AG04449 (cell line): ENCODE results near the gene MSH3.
A peak's percentile ranks its signal among the peaks of the same experiment; 100 is the strongest.
"Not testable (repeated sequence)": the region's sequence is repeated elsewhere in the genome, so short reads cannot be mapped to it uniquely, and the experiment has no call there.

Experiments
- CTCF ChIA-PET: fragments of 350-600 bp; formaldehyde crosslinking; extraction: SDS; loops from one replicate; lab custom pipeline; 2021; ENCODE audit warnings: antibody characterized with exemption; lab: Yijun Ruan, JAX
- POLR2A ChIA-PET: fragments of 400-600, 350-600 bp; formaldehyde crosslinking; extraction: SDS; loops from one replicate; lab custom pipeline; 2020; ENCODE audit warnings: antibody characterized with exemption, inconsistent platforms; lab: Yijun Ruan, JAX
- DNase-seq: peaks from one replicate; pipeline ENCODE4 v3.0.0-alpha.2; 2010; ENCODE audit warnings: low read depth, low spot score
- H3K4me3 ChIP-seq: 2 replicates; pipeline ENCODE4 v1.5.1; 2011; ENCODE audit warnings: low read depth, mild to moderate bottlenecking, control low read depth, low read length
- CTCF ChIP-seq: IDR thresholded peaks from one replicate; pipeline ENCODE4 v1.5.1; 2011; ENCODE audit warnings: mild to moderate bottlenecking, moderate library complexity, low read length, control low read depth, inconsistent platforms; ENCODE audit not compliant: insufficient read depth; ENCODE audit errors: missing control alignments

MSH3 gene

GRCh38 chr5:80646926-80647325 is 7.5 kb upstream of the MSH3 start:
- CTCF ChIA-PET, result no interaction called here
- POLR2A ChIA-PET, result no interaction called here
- H3K4me3 ChIP-seq, result no peak overlapping the region
- TF ChIP-seq CTCF, result no peak
- DNase-seq, result no peak

GRCh38 chr5:80653502-80653901 is 950 bp upstream of the MSH3 start:
- DNase-seq, result no peak
- CTCF ChIA-PET, result interaction anchor here (3.8 kb wide), 1 partner anchor 18 kb away, joined by 22 read pairs; no protein-coding TSS in a partner anchor
- peak overlapping the region; percentile 88 for H3K4me3 ChIP-seq
- POLR2A ChIA-PET, result no interaction called here
- no peak for TF ChIP-seq CTCF

GRCh38 chr5:80654054-80654390 is 430 bp upstream of the MSH3 start:
- ChIA-PET POLR2A (no interaction called here), CTCF (interaction anchor here (2.9 to 3.8 kb wide), 2 partner anchors 18 to 173 kb away, joined by 13 to 22 read pairs; no protein-coding TSS in a partner anchor)
- TF ChIP-seq CTCF, result no peak
- H3K4me3 ChIP-seq, result peak overlapping the region; percentile 88
- no peak for DNase-seq

- ChIA-PET POLR2A (interaction anchor here (0.6 kb wide), 1 partner anchor 164 kb away, joined by 3 read pairs; no protein-coding TSS in a partner anchor), CTCF (interaction anchor here (1.0 to 3.8 kb wide), 4 partner anchors 14 to 174 kb away, joined by 3 to 22 read pairs (median 15); partner anchors contain the start of gene FAM151B)
- DNase-seq, result no peak
- no peak for TF ChIP-seq CTCF
- peak overlapping the region; percentile 88 for H3K4me3 ChIP-seq
Measured at GRCh38 chr5:80655231-80655774, 851 bp downstream of the MSH3 start.

- ChIA-PET CTCF (interaction anchor here (0.5 to 3.8 kb wide), 5 partner anchors 9 to 1487 kb away, joined by 3 to 22 read pairs (median 13); no protein-coding TSS in a partner anchor), POLR2A (no interaction called here)
- TF ChIP-seq CTCF, result peak; percentile 7
- H3K4me3 ChIP-seq, result no peak overlapping the region
- DNase-seq, result no peak
Measured at GRCh38 chr5:80656425-80656824, 2.0 kb downstream of the MSH3 start.

- no peak overlapping the region for H3K4me3 ChIP-seq
- ChIA-PET CTCF (no interaction called here), POLR2A (no interaction called here)
- no peak for TF ChIP-seq CTCF
- DNase-seq, result no peak
Measured at GRCh38 chr5:80659106-80659505, 4.7 kb downstream of the MSH3 start.

- DNase-seq, H3K4me3 ChIP-seq, POLR2A ChIA-PET: not testable (repeated sequence)
- CTCF ChIA-PET, result interaction anchor here (1.4 kb wide), 1 partner anchor 11 kb away, joined by 4 read pairs; no protein-coding TSS in a partner anchor
Measured at GRCh38 chr5:80660661-80661060, 6.2 kb downstream of the MSH3 start.
